GM12878 (cell line): ENCODE data around the gene SP6. TPM values are rescaled to one million over a fixed set of nuclear protein-coding genes. Genes with fewer than 3 reads are reported as not detected.
A peak's percentile ranks its signal among the peaks of the same experiment; 100 is the strongest.

Experiments used
- DPF2 ChIP-seq: fragments of 450-650 bp; IDR thresholded peaks from 2 replicates; pipeline ENCODE4 v1.6.1; 2017; ENCODE audit warnings: mild to moderate bottlenecking
- E2F4 ChIP-seq: IDR thresholded peaks from 2 replicates; pipeline ENCODE4 v1.6.1; 2012; ENCODE audit warnings: low read depth, low read length, improper control_type of control experiment
- ELK1 ChIP-seq: IDR thresholded peaks from 2 replicates; pipeline ENCODE4 v1.6.1; 2012; ENCODE audit warnings: low read depth, low read length, improper control_type of control experiment
- GABPA ChIP-seq: IDR thresholded peaks from 2 replicates; pipeline ENCODE4 v1.6.1; 2014; ENCODE audit warnings: antibody characterized with exemption, low read depth, mild to moderate bottlenecking, inconsistent platforms
- GATAD2B ChIP-seq: fragments of 450-650 bp; conservative IDR thresholded peaks from 2 replicates; pipeline ENCODE4 v1.6.1; 2017; ENCODE audit warnings: low read depth, mild to moderate bottlenecking, moderate library complexity
- IRF3 ChIP-seq: fragments of 450-650 bp; IDR thresholded peaks from 2 replicates; pipeline ENCODE4 v1.6.1; 2014; ENCODE audit warnings: mild to moderate bottlenecking
- JUND ChIP-seq: IDR thresholded peaks from 2 replicates; pipeline ENCODE4 v1.6.1; 2012; ENCODE audit warnings: low read depth, mild to moderate bottlenecking, low read length, improper control_type of control experiment, moderate library complexity
- MAX ChIP-seq: IDR thresholded peaks from 2 replicates; pipeline ENCODE4 v1.6.1; 2012; ENCODE audit warnings: low read depth, low read length, improper control_type of control experiment
- MLLT1 ChIP-seq: fragments of 450-650 bp; IDR thresholded peaks from 2 replicates; pipeline ENCODE4 v1.6.1; 2016; ENCODE audit warnings: mild to moderate bottlenecking
- MTA3 ChIP-seq: IDR thresholded peaks from 2 replicates; pipeline ENCODE4 v1.6.1; 2012; ENCODE audit warnings: low read length, inconsistent platforms, borderline replicate concordance
- MYB ChIP-seq: fragments of 150-350 bp; IDR thresholded peaks from 2 replicates; pipeline ENCODE4 v1.6.1; 2014; ENCODE audit warnings: mild to moderate bottlenecking, low read depth, low read length, borderline replicate concordance
- NRF1 ChIP-seq: conservative IDR thresholded peaks from 2 replicates; pipeline ENCODE4 v1.6.1; 2011; ENCODE audit warnings: mild to moderate bottlenecking, low read depth, low read length, improper control_type of control experiment
- POU2F2 ChIP-seq: IDR thresholded peaks from 3 replicates; pipeline ENCODE4 v1.6.1; 2011; ENCODE audit warnings: low read depth, mild to moderate bottlenecking, low read length, borderline replicate concordance
- RFX5 ChIP-seq: IDR thresholded peaks from 2 replicates; pipeline ENCODE4 v1.6.1; 2011; ENCODE audit warnings: low read depth, low read length, improper control_type of control experiment
- SMAD1 ChIP-seq: fragments of 450-650 bp; IDR thresholded peaks from 2 replicates; pipeline ENCODE4 v1.6.1; 2018; ENCODE audit warnings: mild to moderate bottlenecking, low read depth; ENCODE audit not compliant: partially characterized antibody
- SMARCA5 ChIP-seq: fragments of 450-650 bp; IDR thresholded peaks from 2 replicates; pipeline ENCODE4 v1.6.1; 2017; ENCODE audit warnings: mild to moderate bottlenecking
- TBL1XR1 ChIP-seq: IDR thresholded peaks from 2 replicates; pipeline ENCODE4 v1.6.1; 2012; ENCODE audit warnings: low read depth, low read length, improper control_type of control experiment
- WRNIP1 ChIP-seq: IDR thresholded peaks from 2 replicates; pipeline ENCODE4 v1.6.1; 2011; ENCODE audit warnings: low read depth, low read length, improper control_type of control experiment, borderline replicate concordance
- YY1 ChIP-seq: IDR thresholded peaks from 2 replicates; pipeline ENCODE4 v1.6.1; 2011; ENCODE audit warnings: low read depth, mild to moderate bottlenecking, low read length
- ZNF592 ChIP-seq: fragments of 450-650 bp; IDR thresholded peaks from 2 replicates; pipeline ENCODE4 v1.6.1; 2017; ENCODE audit warnings: mild to moderate bottlenecking, moderate library complexity
- polyA plus RNA-seq, 11 experiments: library from polyadenylated mRNA; depleted of rRNA in 4 of 11; unstranded in 6 of 11; stranded (reverse) in 5 of 11; fragments of >200 nt; fragmentation: Nextera tagmentation in 4 of 11; fragmentation: Illumina TruSeq in 1 of 11; extraction: Ambion mirVana in 4 of 11; extraction: Trizol in 1 of 11; gene quantifications; 1 replicate in 1 of 11; 2 replicates in 10 of 11; pipeline versions ENCODE4 v1.2.1 to v1.2.3, GENCODE V29; 2011 to 2016; ENCODE audit warnings: inconsistent platforms in 2 of 11, missing spikeins in 2 of 11, low read depth in 1 of 11
- total RNA-seq, 4 experiments: library from RNA; depleted of rRNA in 3 of 4; stranded (reverse); fragments of >200 nt in 3 of 4; fragmentation: Illumina TruSeq in 1 of 4; extraction: Trizol in 1 of 4; gene quantifications; 2 replicates each; pipeline versions ENCODE4 v1.2.1 to v1.2.3, GENCODE V29; 2013 to 2021

The SP6 gene
- total and polyA plus RNA-seq, 10 of the 15 experiments (the other 5 are each of a cell fraction or from before 2014, with no cell fraction given), result 0.05 to 0.15 (median 0.06) TPM; not detected in 7

GRCh38 chr17:47831003-47831933, 19.7 kb downstream of the SP6 start, which contains the start of the genes LRRC46 and MRPL10 (continued):
- TF ChIP-seq E2F4, result no peak; the same call in 1 of the 2 replicates
- no peak for TF ChIP-seq ZNF592
- TF ChIP-seq IRF3, result 0 out of 2 replicates have a peak, but pooled peaks have one; percentile 11
- TF ChIP-seq RFX5, result no peak
- 0 out of 2 replicates have a peak, but pooled peaks have one; percentile 22 for TF ChIP-seq MYB
- TF ChIP-seq TBL1XR1, result no peak
- TF ChIP-seq DPF2, result no peak
- peak; percentile 80; the same call in 2 of the 3 replicates for TF ChIP-seq POU2F2
- peak; percentile 90 for TF ChIP-seq GABPA
- no peak for TF ChIP-seq MTA3
- TF ChIP-seq SMAD1, result peak; percentile 62
- TF ChIP-seq YY1, result peak; percentile 97
- TF ChIP-seq NRF1, result peak; percentile 75
- no peak for TF ChIP-seq JUND
- TF ChIP-seq ELK1, result peak; percentile 99
- peak; percentile 60 for TF ChIP-seq MAX
- 0 out of 2 replicates have a peak, but pooled peaks have one; percentile 63 for TF ChIP-seq MLLT1
- TF ChIP-seq GATAD2B, result no peak
- TF ChIP-seq SMARCA5, result no peak
- TF ChIP-seq WRNIP1, result no peak
